Gastrocnemius medialis (tissue), 4 donors: ENCODE results near the gene GAS7. TPM values are rescaled to one million over a fixed set of nuclear protein-coding genes. Genes with fewer than 3 reads are reported as not detected.
A peak's percentile ranks its signal among the peaks of the same experiment; 100 is the strongest.

Source experiments
- ATAC-seq, 2 donors: fragments of 150-250 bp; one replicate each; pipeline ENCODE4 v1.9.1; 2016
- DNase-seq, 2 donors: peaks; one replicate each; pipeline ENCODE4 v3.0.0-alpha.2; 2019
- H3K27ac ChIP-seq, 4 donors: fragments of 200-600 bp; sonication (generic); 1 replicate in 1 of 4; 2 replicates in 3 of 4; pipeline ENCODE4 v1.5.1; 2016 to 2018; ENCODE audit warnings: mild to moderate bottlenecking in 2 of 4, moderate library complexity in 1 of 4
- H3K27me3 ChIP-seq, 3 donors: fragments of 200-600 bp; sonication (generic) in 2 of 3; 1 replicate in 1 of 3; 2 replicates in 2 of 3; pipeline versions ENCODE4 v1.5.1 to v1.6.0; 2016 to 2019; ENCODE audit warnings: mild to moderate bottlenecking in 1 of 3, moderate library complexity in 1 of 3
- H3K36me3 ChIP-seq, 2 donors: fragments of 200-600 bp; sonication (generic) in 1 of 2; one replicate each; pipeline ENCODE4 v1.5.1; 2017 to 2018
- H3K4me1 ChIP-seq, 2 donors: fragments of 200-600 bp; sonication (generic) in 1 of 2; one replicate each; pipeline ENCODE4 v1.5.1; 2016 to 2017; ENCODE audit warnings: mild to moderate bottlenecking in 2 of 2
- H3K4me3 ChIP-seq, 4 donors: fragments of 200-600 bp; sonication (generic) in 3 of 4; 1 replicate in 1 of 4; 2 replicates in 3 of 4; pipeline ENCODE4 v1.5.1; 2016 to 2019; ENCODE audit warnings: mild to moderate bottlenecking in 2 of 4
- H3K9me3 ChIP-seq, 3 donors: fragments of 200-600 bp; sonication (generic) in 2 of 3; 1 replicate in 1 of 3; 2 replicates in 2 of 3; pipeline ENCODE4 v1.5.1; 2016 to 2019
- CTCF ChIP-seq, 5 experiments: fragments of 450-650 bp in 3 of 5; fragments of 200-600 bp in 2 of 5; sonication (generic) in 2 of 5; IDR thresholded peaks in 4 of 5; conservative IDR thresholded peaks in 1 of 5; 1 replicate in 4 of 5; 2 replicates in 1 of 5; pipeline ENCODE4 v1.5.1; 2016 to 2019; ENCODE audit warnings: antibody characterized with exemption in 5 of 5, mild to moderate bottlenecking in 3 of 5, moderate library complexity in 3 of 5
- POLR2A ChIP-seq, 2 donors: fragments of 450-650 bp; IDR thresholded peaks; one replicate each; pipeline ENCODE4 v1.6.1; 2017; ENCODE audit warnings: antibody characterized with exemption in 2 of 2, mild to moderate bottlenecking in 2 of 2, moderate library complexity in 2 of 2
- in situ Hi-C, 4 donors: fragments of 200-750 bp; cut with MboI; loops; one replicate each; pipeline versions ENCODE4 v1.15.0 to v1.8.0; 2017; ENCODE audit warnings: low sequenced_read_pairs in 4 of 4
- intact Hi-C: fragments of 100-400 bp; cut with DNase I; formaldehyde crosslinking; loops from one replicate; pipeline ENCODE4 v1.15.1; 2023; ENCODE audit warnings: low total_unique reads
- total RNA-seq, 4 donors: library from RNA; depleted of rRNA; stranded (reverse); fragments of >200 nt; gene quantifications; one replicate each; pipeline versions ENCODE4 v1.1.0 to v1.2.3, GENCODE V29; 2016

Gene GAS7
- total RNA-seq, 4 donors from 2014 or later, result 5.8 to 7.1 (median 6.1) TPM

GRCh38 chr17:10025976-10026901 lies 172.2 kb downstream of the GAS7 start:
- intact Hi-C loops, result no loop called here

GRCh38 chr17:10025224-10025623 lies 173.2 kb downstream of the GAS7 start:
- no peaks in the 10 kb centered on the region for H3K36me3 ChIP-seq

More at GRCh38 chr17:10025976-10026901, 172.2 kb downstream of the GAS7 start:
- no peaks in the 10 kb centered on the region for H3K36me3 ChIP-seq
- TF ChIP-seq CTCF (IDR thresholded peaks at IDR 0.05 in 4 of 5, conservative IDR thresholded peaks at IDR 0.05 in 1 of 5) (no peak), POLR2A (IDR thresholded peaks at IDR 0.05) (no peak)
- ATAC-seq (no peak), DNase-seq (no peak)
- no peaks in the 10 kb centered on the region for H3K9me3 ChIP-seq
- in situ Hi-C loops, result loop anchor here in 1 of 4 donors (25.0 kb wide), 1 partner anchor 111 kb away; no protein-coding TSS in a partner anchor
- H3K27ac ChIP-seq, result no peak overlapping the region
- H3K4me3 ChIP-seq, result no peak overlapping the region
- H3K27me3 ChIP-seq, result no peaks in the 10 kb centered on the region
- H3K4me1 ChIP-seq, result no peaks in the 10 kb centered on the region

GRCh38 chr17:10022416-10022815 lies 176.0 kb downstream of the GAS7 start:
- in situ Hi-C loops, result no loop called here
- peak in 1 of 2 donors; percentile 33 for DNase-seq
- H3K36me3 ChIP-seq, result no peaks in the 10 kb centered on the region
- H3K9me3 ChIP-seq, result no peaks in the 10 kb centered on the region
- no peak for TF ChIP-seq POLR2A (IDR thresholded peaks at IDR 0.05)
- no peak for TF ChIP-seq CTCF (IDR thresholded peaks at IDR 0.05 in 4 of 5, conservative IDR thresholded peaks at IDR 0.05 in 1 of 5)
- H3K27ac ChIP-seq, result peak overlapping the region in 3 of 4 donors; percentile 8 to 28 (median 20)
- intact Hi-C loops, result no loop called here
- ATAC-seq, result peak; percentile 68 to 72
- H3K4me1 ChIP-seq, result no peaks in the 10 kb centered on the region
- H3K4me3 ChIP-seq, result no peak overlapping the region
- H3K27me3 ChIP-seq, result peaks cover 0 to 3% (median 0%) of the 10 kb centered on the region in 3 donors

More at GRCh38 chr17:10025224-10025623, 173.2 kb downstream of the GAS7 start:
- Histone ChIP-seq H3K4me1 (no peaks in the 10 kb centered on the region), H3K27ac (no peak overlapping the region), H3K4me3 (no peak overlapping the region), H3K27me3 (peaks cover 0 to 1% (median 0%) of the 10 kb centered on the region in 3 donors), H3K9me3 (no peaks in the 10 kb centered on the region)
- no peak for DNase-seq
- no peak for ATAC-seq
- in situ Hi-C loops (loop anchor here in 1 of 4 donors (25.0 kb wide), 1 partner anchor 112 kb away; no protein-coding TSS in a partner anchor), intact Hi-C loops (no loop called here)
- TF ChIP-seq CTCF (IDR thresholded peaks at IDR 0.05 in 4 of 5, conservative IDR thresholded peaks at IDR 0.05 in 1 of 5), result no peak
- no peak for TF ChIP-seq POLR2A (IDR thresholded peaks at IDR 0.05)

- no peaks in the 10 kb centered on the region for H3K4me1 ChIP-seq
Measured at GRCh38 chr17:10021272-10021984, 177.0 kb downstream of the GAS7 start.

More at GRCh38 chr17:10021272-10021984, 177.0 kb downstream of the GAS7 start:
- in situ Hi-C loops (no loop called here), intact Hi-C loops (no loop called here)
- ATAC-seq (peak; percentile 63 to 74), DNase-seq (peak; percentile 46 to 52)
- TF ChIP-seq POLR2A (IDR thresholded peaks at IDR 0.05) (no peak), CTCF (IDR thresholded peaks at IDR 0.05 in 4 of 5, conservative IDR thresholded peaks at IDR 0.05 in 1 of 5) (no peak)
- Histone ChIP-seq H3K4me3 (no peak overlapping the region), H3K9me3 (no peaks in the 10 kb centered on the region), H3K36me3 (no peaks in the 10 kb centered on the region), H3K27me3 (peaks cover 0 to 3% (median 0%) of the 10 kb centered on the region in 3 donors), H3K27ac (peak overlapping the region in 1 of 4 donors; percentile 9)
